ENCODE results near the gene PRKAG3. TPM values are rescaled to one million over a fixed set of nuclear protein-coding genes. Genes with fewer than 3 reads are reported as not detected.

Gene PRKAG3
- total and polyA plus RNA-seq, 2 donors from 2014 or later = not detected

GRCh38 chr2:218859556-218859987, 28.0 kb upstream of the PRKAG3 start, which contains the start of gene WNT6:
Gene WNT6, plus strand, starts transcription at chr2:218859805. Its CDS starts 233 bp downstream, at chr2:218860038.
- Histone ChIP-seq H3K4me1 (ENCODE audit: control insufficient read depth in 2 of 3, insufficient read depth in 2 of 3, low read depth in 1 of 3, low read length in 3 of 3) (peaks cover 0 to 2% (median 0%) of the 10 kb centered on the region in 3 donors), H3K36me3 (ENCODE audit: control insufficient read depth in 2 of 3, insufficient read depth in 3 of 3, low read length in 3 of 3) (no peaks in the 10 kb centered on the region), H3K27ac (ENCODE audit: low read depth in 2 of 2, low read length in 2 of 2) (no peak within 1 kb of the TSS), H3K9ac (ENCODE audit: low read length in 3 of 3) (no peak within 1 kb of the TSS), H3K9me3 (ENCODE audit: control insufficient read depth in 2 of 3, insufficient read depth in 1 of 3, low read length in 3 of 3) (no peaks in the 10 kb centered on the region), H3K27me3 (ENCODE audit: control insufficient read depth, insufficient read depth, low read length) (peaks cover 23% of the 10 kb centered on the region), H3K4me3 (ENCODE audit: low read length in 3 of 3) (peak within 1 kb of the TSS in 1 of 3 donors; percentile 32)
- FAIRE-seq (no peak), DNase-seq (peak in 2 of 5 donors; percentile 52 to 69)
- intact Hi-C loops (cut with DNase I) = no loop called here
- TF ChIP-seq CTCF (IDR thresholded peaks at IDR 0.05; ENCODE audit: borderline replicate concordance, extremely low read depth, insufficient read depth) = no peak

- FAIRE-seq = no peak
- H3K9me3 ChIP-seq (ENCODE audit: control insufficient read depth in 2 of 3, insufficient read depth in 1 of 3, low read length in 3 of 3) = no peaks in the 10 kb centered on the region
- H3K9ac ChIP-seq (ENCODE audit: low read length in 3 of 3) = no peak overlapping the region
- intact Hi-C loops (cut with DNase I) = no loop called here
- TF ChIP-seq CTCF (IDR thresholded peaks at IDR 0.05; ENCODE audit: borderline replicate concordance, extremely low read depth, insufficient read depth) = no peak
- H3K27ac ChIP-seq (ENCODE audit: low read depth in 2 of 2, low read length in 2 of 2) = no peak overlapping the region
- DNase-seq = no peak
- no peak overlapping the region for H3K4me3 ChIP-seq (ENCODE audit: low read length in 3 of 3)
- peaks cover 26% of the 10 kb centered on the region for H3K27me3 ChIP-seq (ENCODE audit: control insufficient read depth, insufficient read depth, low read length)
- peaks cover 0 to 2% (median 0%) of the 10 kb centered on the region in 3 donors for H3K4me1 ChIP-seq (ENCODE audit: control insufficient read depth in 2 of 3, insufficient read depth in 2 of 3, low read depth in 1 of 3, low read length in 3 of 3)
- H3K36me3 ChIP-seq (ENCODE audit: control insufficient read depth in 2 of 3, insufficient read depth in 3 of 3, low read length in 3 of 3) = no peaks in the 10 kb centered on the region
Observed at GRCh38 chr2:218858671-218859555, 27.3 kb upstream of the PRKAG3 start.

- intact Hi-C loops (cut with DNase I) = no loop called here
Observed at GRCh38 chr2:218858138-218858445, 26.5 kb upstream of the PRKAG3 start.

More at GRCh38 chr2:218858138-218858445, 26.5 kb upstream of the PRKAG3 start:
- peaks cover 31% of the 10 kb centered on the region for H3K27me3 ChIP-seq (ENCODE audit: control insufficient read depth, insufficient read depth, low read length)
- TF ChIP-seq CTCF (IDR thresholded peaks at IDR 0.05; ENCODE audit: borderline replicate concordance, extremely low read depth, insufficient read depth) = no peak
- H3K4me1 ChIP-seq (ENCODE audit: control insufficient read depth in 2 of 3, insufficient read depth in 2 of 3, low read depth in 1 of 3, low read length in 3 of 3) = peaks cover 0 to 2% (median 0%) of the 10 kb centered on the region in 3 donors
- FAIRE-seq (no peak), DNase-seq (no peak)
- H3K36me3 ChIP-seq (ENCODE audit: control insufficient read depth in 2 of 3, insufficient read depth in 3 of 3, low read length in 3 of 3) = no peaks in the 10 kb centered on the region
- H3K9me3 ChIP-seq (ENCODE audit: control insufficient read depth in 2 of 3, insufficient read depth in 1 of 3, low read length in 3 of 3) = no peaks in the 10 kb centered on the region
- no peak overlapping the region for H3K27ac ChIP-seq (ENCODE audit: low read depth in 2 of 2, low read length in 2 of 2)
- no peak overlapping the region for H3K4me3 ChIP-seq (ENCODE audit: low read length in 3 of 3)
- no peak overlapping the region for H3K9ac ChIP-seq (ENCODE audit: low read length in 3 of 3)

All from kidney (tissue), 14 donors.